IMR-90 (cell line): ENCODE measurements around the gene ATG10. TPM values are rescaled to one million over a fixed set of nuclear protein-coding genes. Genes with fewer than 3 reads are reported as not detected.

Experiments
- ATAC-seq: fragments of 200-7000 bp; cut with Tn5 transposase; 2 replicates; pipeline ENCODE4 v1.9.1; 2020; ENCODE audit warnings: low read depth, mild to moderate bottlenecking, moderate library complexity
- BruUV-seq: library from RNA; stranded (reverse); fragments of 400-500 nt; replicated peaks from 2 replicates; lab custom pipeline; 2021; lab: Mats Ljungman, UMichigan
- CTCF ChIA-PET: fragments of 300-600 bp; formaldehyde crosslinking; extraction: SDS; loops from one replicate; lab custom pipeline; 2021; ENCODE audit warnings: antibody characterized with exemption; lab: Yijun Ruan, JAX
- POLR2A ChIA-PET: fragments of 300-600 bp; sonication (Branson Sonifier 250); formaldehyde crosslinking; loops from one replicate; lab custom pipeline; 2022; ENCODE audit warnings: antibody characterized with exemption; ENCODE audit not compliant: unreplicated experiment; lab: Charles Lee
- DNase-seq: peaks from one replicate; pipeline ENCODE4 v3.0.0; 2013
- H2AFZ ChIP-seq: replicated peaks from 2 replicates; pipeline ENCODE3; 2013; ENCODE audit warnings: low read length, mild to moderate bottlenecking; ENCODE audit not compliant: poor library complexity
- H2AK5ac ChIP-seq: 2 replicates; pipeline ENCODE4 v1.6.1; 2013; ENCODE audit warnings: low read depth, low read length, inconsistent platforms
- H2AK9ac ChIP-seq: replicated peaks from 2 replicates; pipeline ENCODE3; 2013; ENCODE audit warnings: mild to moderate bottlenecking, low read depth, low read length, moderate library complexity; ENCODE audit not compliant: poor library complexity
- H2BK120ac ChIP-seq: 2 replicates; pipeline ENCODE4 v1.6.1; 2013; ENCODE audit warnings: low read depth, low read length, inconsistent platforms
- H2BK15ac ChIP-seq: 3 replicates; pipeline ENCODE4 v1.6.1; 2013; ENCODE audit warnings: low read depth, low read length, inconsistent platforms
- H2BK20ac ChIP-seq: 2 replicates; pipeline ENCODE4 v1.6.1; 2013; ENCODE audit warnings: low read depth, mild to moderate bottlenecking, inconsistent platforms, low read length, moderate library complexity
- H2BK5ac ChIP-seq: 2 replicates; pipeline ENCODE4 v1.6.1; 2013; ENCODE audit warnings: mild to moderate bottlenecking, low read depth, low read length, inconsistent platforms; ENCODE audit not compliant: poor library complexity, severe bottlenecking
- H3K14ac ChIP-seq: replicated peaks from 2 replicates; pipeline ENCODE4 v1.6.1; 2013; ENCODE audit warnings: low read depth, low read length, inconsistent platforms
- H3K18ac ChIP-seq: 2 replicates; pipeline ENCODE4 v1.6.1; 2013; ENCODE audit warnings: low read depth, low read length, control low read depth
- H3K23ac ChIP-seq: 2 replicates; pipeline ENCODE4 v1.6.1; 2013; ENCODE audit warnings: low read depth, low read length, inconsistent platforms
- H3K27ac ChIP-seq: 2 replicates; pipeline ENCODE4 v1.5.1; 2013; ENCODE audit warnings: mild to moderate bottlenecking, control low read depth, low read length; ENCODE audit not compliant: insufficient read depth
- H3K27me3 ChIP-seq: 2 replicates; pipeline ENCODE4 v1.6.1; 2013; ENCODE audit warnings: low read length; ENCODE audit not compliant: control insufficient read depth, insufficient read depth
- H3K36me3 ChIP-seq: 2 replicates; pipeline ENCODE4 v1.6.1; 2013; ENCODE audit warnings: low read length, mixed read lengths; ENCODE audit not compliant: control insufficient read depth, insufficient read depth
- H3K4ac ChIP-seq: 2 replicates; pipeline ENCODE4 v1.6.1; 2013; ENCODE audit warnings: low read depth, low read length, inconsistent platforms
- H3K4me1 ChIP-seq: 2 replicates; pipeline ENCODE4 v1.6.1; 2013; ENCODE audit warnings: low read length, mixed read lengths; ENCODE audit not compliant: control insufficient read depth, insufficient read depth
- H3K4me2 ChIP-seq: 2 replicates; pipeline ENCODE4 v1.6.1; 2013; ENCODE audit warnings: low read depth, mild to moderate bottlenecking, control low read depth, low read length, moderate library complexity
- H3K4me3 ChIP-seq: 2 replicates; pipeline ENCODE4 v1.5.1; 2013; ENCODE audit warnings: low read depth, mild to moderate bottlenecking, control low read depth, low read length, moderate library complexity; ENCODE audit not compliant: insufficient read depth
- H3K56ac ChIP-seq: 2 replicates; pipeline ENCODE4 v1.6.1; 2013; ENCODE audit warnings: low read length, inconsistent platforms; ENCODE audit not compliant: insufficient read depth; ENCODE audit errors: extremely low read depth
- H3K79me1 ChIP-seq, 2 experiments: 2 replicates each; pipeline ENCODE4 v1.6.1; 2013; ENCODE audit warnings: low read length in 2 of 2, inconsistent platforms in 1 of 2, low read depth in 1 of 2
- H3K9ac ChIP-seq: 2 replicates; pipeline ENCODE4 v1.6.1; 2013; ENCODE audit warnings: low read depth, low read length, control low read depth
- H3K9me1 ChIP-seq: 2 replicates; pipeline ENCODE4 v1.6.1; 2013; ENCODE audit warnings: low read length, inconsistent platforms; ENCODE audit not compliant: insufficient read depth
- H3K9me3 ChIP-seq: 2 replicates; pipeline ENCODE4 v1.6.1; 2013; ENCODE audit warnings: low read length; ENCODE audit not compliant: control insufficient read depth, insufficient read depth
- H4K20me1 ChIP-seq: 2 replicates; pipeline ENCODE4 v1.6.1; 2013; ENCODE audit warnings: low read length, inconsistent platforms; ENCODE audit not compliant: insufficient read depth
- H4K5ac ChIP-seq: 2 replicates; pipeline ENCODE4 v1.6.1; 2013; ENCODE audit warnings: mild to moderate bottlenecking, low read depth, low read length, control low read depth
- H4K8ac ChIP-seq, 2 experiments: 2 replicates each; pipeline ENCODE4 v1.6.1; 2013; ENCODE audit warnings: low read depth in 2 of 2, low read length in 2 of 2, control low read depth in 1 of 2, inconsistent platforms in 1 of 2
- H4K91ac ChIP-seq: 2 replicates; pipeline ENCODE4 v1.6.1; 2013; ENCODE audit warnings: low read depth, low read length, inconsistent platforms; ENCODE audit not compliant: insufficient read depth
- BHLHE40 ChIP-seq: fragments of 150-350 bp; IDR thresholded peaks from 2 replicates; pipeline ENCODE4 v1.6.1; 2016; ENCODE audit warnings: mild to moderate bottlenecking, low read depth, low read length
- CEBPB ChIP-seq: IDR thresholded peaks from 2 replicates; pipeline ENCODE4 v1.6.1; 2012; ENCODE audit warnings: low read depth, low read length, improper control_type of control experiment
- CHD1 ChIP-seq: IDR thresholded peaks from 2 replicates; pipeline ENCODE4 v1.6.1; 2012; ENCODE audit warnings: low read depth, low read length, improper control_type of control experiment
- CTCF ChIP-seq: conservative IDR thresholded peaks from 2 replicates; pipeline ENCODE4 v1.5.1; 2012; ENCODE audit warnings: mild to moderate bottlenecking, low read depth, low read length, improper control_type of control experiment
- ELK1 ChIP-seq: fragments of 150-350 bp; IDR thresholded peaks from 2 replicates; pipeline ENCODE4 v1.6.1; 2016; ENCODE audit warnings: low read depth, mild to moderate bottlenecking, low read length, moderate library complexity, borderline replicate concordance
- FOS ChIP-seq: fragments of 150-350 bp; IDR thresholded peaks from 2 replicates; pipeline ENCODE4 v1.6.1; 2016; ENCODE audit warnings: low read depth, low read length
- MAFK ChIP-seq: IDR thresholded peaks from 2 replicates; pipeline ENCODE4 v1.6.1; 2012; ENCODE audit warnings: low read depth, low read length, improper control_type of control experiment
- MAZ ChIP-seq: IDR thresholded peaks from 2 replicates; pipeline ENCODE4 v1.6.1; 2012; ENCODE audit warnings: low read depth, mild to moderate bottlenecking, low read length, improper control_type of control experiment, moderate library complexity, borderline replicate concordance
- MXI1 ChIP-seq: IDR thresholded peaks from 2 replicates; pipeline ENCODE4 v1.6.1; 2012; ENCODE audit warnings: low read depth, mild to moderate bottlenecking, low read length, moderate library complexity, borderline replicate concordance
- NFE2L2 ChIP-seq: fragments of 150-350 bp; IDR thresholded peaks from 2 replicates; pipeline ENCODE4 v1.6.1; 2016; ENCODE audit warnings: low read depth, mild to moderate bottlenecking, low read length
- POLR2A ChIP-seq: IDR thresholded peaks from 2 replicates; pipeline ENCODE4 v1.6.1; 2012; ENCODE audit warnings: mild to moderate bottlenecking, low read depth, low read length
- RAD21 ChIP-seq: IDR thresholded peaks from 2 replicates; pipeline ENCODE4 v1.6.1; 2012; ENCODE audit warnings: low read length, improper control_type of control experiment
- RCOR1 ChIP-seq: IDR thresholded peaks from 2 replicates; pipeline ENCODE4 v1.6.1; 2012; ENCODE audit warnings: mild to moderate bottlenecking, low read length, improper control_type of control experiment; ENCODE audit not compliant: insufficient replicate concordance
- RFX5 ChIP-seq: IDR thresholded peaks from 2 replicates; pipeline ENCODE4 v1.8.0; 2012; ENCODE audit warnings: low read depth, mild to moderate bottlenecking, low read length, moderate library complexity
- SMC3 ChIP-seq: fragments of 150-350 bp; IDR thresholded peaks from 2 replicates; pipeline ENCODE4 v1.6.1; 2016; ENCODE audit warnings: low read depth, mild to moderate bottlenecking, antibody characterized with exemption, low read length, moderate library complexity
- USF2 ChIP-seq: fragments of 150-350 bp; IDR thresholded peaks from 2 replicates; pipeline ENCODE4 v1.6.1; 2017; ENCODE audit warnings: mild to moderate bottlenecking, antibody characterized with exemption, low read length, low read depth
- WGBS, 2 experiments: methylation state at CpG; one replicate each; pipeline versions ENCODE4 v1.1.5 to v1.1.7; 2013; ENCODE audit warnings: missing lambda C conversion rate in 2 of 2; ENCODE audit not compliant: insufficient read length in 1 of 2; ENCODE audit errors: extremely low coverage in 2 of 2; 5-methylcytosine and 5-hydroxymethylcytosine counted together
- dilution Hi-C: fragments of 300-500 bp; cut with HindIII; formaldehyde crosslinking; loops from one replicate; pipeline ENCODE4 v1.14.3; 2018; ENCODE audit warnings: low sequenced_read_pairs; ENCODE audit not compliant: unreplicated experiment
- in situ Hi-C: fragments of 300-500 bp; cut with MboI; formaldehyde crosslinking; loops from 3 replicates; pipeline ENCODE4 v1.14.3; 2019; ENCODE audit warnings: low sequenced_read_pairs, inconsistent platforms, mixed read lengths
- intact Hi-C: fragments of 100-400 bp; cut with micrococcal nuclease; formaldehyde crosslinking; loops from 2 replicates; pipeline ENCODE4 v1.10.0; 2022
- polyA plus RNA-seq, 3 experiments: library from polyadenylated mRNA; depleted of rRNA; stranded (reverse); fragments of >200 nt; gene quantifications; 2 replicates each; pipeline ENCODE4 v1.2.3, GENCODE V29; 2012; ENCODE audit warnings: low replicate concordance in 1 of 3
- total RNA-seq: library from RNA; depleted of rRNA; stranded (reverse); fragments of >200 nt; gene quantifications from 2 replicates; pipeline ENCODE4 v1.2.3, GENCODE V29; 2012

Gene ATG10
- total and polyA plus RNA-seq, 2 of the 4 experiments (the other 2 are of a cell fraction): 3.4 to 8.1 TPM

- Histone ChIP-seq H4K8ac (no peak overlapping the region), H2AK5ac (no peak overlapping the region), H4K20me1 (no peaks in the 10 kb centered on the region), H3K9me1 (no peaks in the 10 kb centered on the region), H3K4ac (no peak overlapping the region), H3K36me3 (no peaks in the 10 kb centered on the region), H4K91ac (no peak overlapping the region), H3K9ac (no peak overlapping the region), H3K27ac (no peak overlapping the region), H3K79me1 (no peaks in the 10 kb centered on the region), H3K4me2 (no peak overlapping the region), H3K14ac (no peak overlapping the region), H3K56ac (no peak overlapping the region), H2AK9ac (no peak overlapping the region), H3K23ac (no peak overlapping the region), H2BK120ac (no peak overlapping the region), H3K18ac (no peak overlapping the region), H3K27me3 (no peaks in the 10 kb centered on the region), H2BK20ac (no peak overlapping the region), H2BK5ac (no peak overlapping the region), H3K4me3 (no peak overlapping the region), H2AFZ (no peak overlapping the region), H4K5ac (no peak overlapping the region), H2BK15ac (no peak overlapping the region), H3K9me3 (no peaks in the 10 kb centered on the region), H3K4me1 (no peaks in the 10 kb centered on the region)
- WGBS, 2 experiments: no CpG with 5 or more reads among the region's 4 CpGs
- ChIA-PET CTCF (no interaction called here), POLR2A (no interaction called here)
- no peak for DNase-seq
- BruUV-seq: no TSS peak
- in situ Hi-C loops: no loop called here
- dilution Hi-C loops: no loop called here
- no peak for ATAC-seq
- intact Hi-C loops: no loop called here
- TF ChIP-seq SMC3 (no peak), CHD1 (no peak), MAFK (no peak), USF2 (no peak), MAZ (no peak), CEBPB (no peak), BHLHE40 (no peak), NFE2L2 (no peak), POLR2A (no peak), CTCF (no peak), RCOR1 (no peak), ELK1 (no peak), RAD21 (no peak), RFX5 (no peak), FOS (no peak), MXI1 (no peak)
Observed at GRCh38 chr5:82119889-82120288, 148.1 kb downstream of the ATG10 start.
